ENCODE measurements around the gene CBLB.
A peak's percentile ranks its signal among the peaks of the same experiment; 100 is the strongest.
"Not testable (repeated sequence)": the region's sequence is repeated elsewhere in the genome, so short reads cannot be mapped to it uniquely, and the experiment has no call there.

The CBLB gene

GRCh38 chr3:105783631-105784030 is 85.2 kb downstream of the CBLB start:
- DNase-seq: no peak

GRCh38 chr3:105781871-105782270 is 86.9 kb downstream of the CBLB start:
- no peak for DNase-seq

GRCh38 chr3:105780107-105780506 is 88.7 kb downstream of the CBLB start:
- no peak for DNase-seq

- DNase-seq: no peak
Measured at GRCh38 chr3:105775368-105775767, 93.4 kb downstream of the CBLB start.

GRCh38 chr3:105774444-105775180 is 94.2 kb downstream of the CBLB start:
- no peak for DNase-seq

GRCh38 chr3:105773291-105773690 is 95.5 kb downstream of the CBLB start:
- no peak for DNase-seq

- DNase-seq: no peak
Measured at GRCh38 chr3:105772635-105773034, 96.2 kb downstream of the CBLB start.

- DNase-seq: no peak
Measured at GRCh38 chr3:105771392-105771791, 97.4 kb downstream of the CBLB start.

- DNase-seq: no peak
Measured at GRCh38 chr3:105770410-105770809, 98.4 kb downstream of the CBLB start.

GRCh38 chr3:105767776-105768175 is 101.0 kb downstream of the CBLB start:
- DNase-seq: no peak

- no peak for DNase-seq
Measured at GRCh38 chr3:105767216-105767615, 101.6 kb downstream of the CBLB start.

- no peak for DNase-seq
Measured at GRCh38 chr3:105765308-105765639, 103.5 kb downstream of the CBLB start.

- DNase-seq: no peak
Measured at GRCh38 chr3:105764378-105765307, 104.2 kb downstream of the CBLB start.

- DNase-seq: no peak
Measured at GRCh38 chr3:105763659-105764036, 105.2 kb downstream of the CBLB start.

GRCh38 chr3:105762749-105763658 is 105.8 kb downstream of the CBLB start:
- no peak for DNase-seq

GRCh38 chr3:105762214-105762613 is 106.6 kb downstream of the CBLB start:
- DNase-seq: not testable (repeated sequence)

- no peak for DNase-seq
Measured at GRCh38 chr3:105759442-105760078, 109.3 kb downstream of the CBLB start.

- no peak for DNase-seq
Measured at GRCh38 chr3:105758451-105758850, 110.4 kb downstream of the CBLB start.

- DNase-seq: no peak
Measured at GRCh38 chr3:105755121-105755886, 113.5 kb downstream of the CBLB start.

- peak; percentile 65 for DNase-seq
Measured at GRCh38 chr3:105752791-105753415, 115.9 kb downstream of the CBLB start.

GRCh38 chr3:105747696-105748095 is 121.1 kb downstream of the CBLB start:
- no peak for DNase-seq
